Measurements from ENCODE around the gene C6orf132. TPM values are rescaled to one million over a fixed set of nuclear protein-coding genes. Genes with fewer than 3 reads are reported as not detected.

Gene C6orf132
- total and polyA plus RNA-seq, 7 donors, result 0.08 to 0.34 (median 0.13) TPM

GRCh38 chr6:42184475-42184874, 42.1 kb upstream of the C6orf132 start:
- DNase-seq, result no peak
- no peak for ATAC-seq
- no peaks in the 10 kb centered on the region for H3K36me3 ChIP-seq (ENCODE audit: insufficient read depth in 1 of 2, low read depth in 1 of 2)
- no peak overlapping the region for H3K4me3 ChIP-seq
- TF ChIP-seq, protein P1, sequence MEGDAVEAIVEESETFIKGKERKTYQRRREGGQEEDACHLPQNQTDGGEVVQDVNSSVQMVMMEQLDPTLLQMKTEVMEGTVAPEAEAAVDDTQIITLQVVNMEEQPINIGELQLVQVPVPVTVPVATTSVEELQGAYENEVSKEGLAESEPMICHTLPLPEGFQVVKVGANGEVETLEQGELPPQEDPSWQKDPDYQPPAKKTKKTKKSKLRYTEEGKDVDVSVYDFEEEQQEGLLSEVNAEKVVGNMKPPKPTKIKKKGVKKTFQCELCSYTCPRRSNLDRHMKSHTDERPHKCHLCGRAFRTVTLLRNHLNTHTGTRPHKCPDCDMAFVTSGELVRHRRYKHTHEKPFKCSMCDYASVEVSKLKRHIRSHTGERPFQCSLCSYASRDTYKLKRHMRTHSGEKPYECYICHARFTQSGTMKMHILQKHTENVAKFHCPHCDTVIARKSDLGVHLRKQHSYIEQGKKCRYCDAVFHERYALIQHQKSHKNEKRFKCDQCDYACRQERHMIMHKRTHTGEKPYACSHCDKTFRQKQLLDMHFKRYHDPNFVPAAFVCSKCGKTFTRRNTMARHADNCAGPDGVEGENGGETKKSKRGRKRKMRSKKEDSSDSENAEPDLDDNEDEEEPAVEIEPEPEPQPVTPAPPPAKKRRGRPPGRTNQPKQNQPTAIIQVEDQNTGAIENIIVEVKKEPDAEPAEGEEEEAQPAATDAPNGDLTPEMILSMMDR (IDR thresholded peaks at IDR 0.05), result no peak
- no peaks in the 10 kb centered on the region for H3K4me1 ChIP-seq
- no peaks in the 10 kb centered on the region for H3K9me3 ChIP-seq
- intact Hi-C loops (cut with DNase I), result no loop called here
- 88 to 93% (median 92%) methylated on average over 4 of the region's 4 CpGs for WGBS, 3 donors
- no peaks in the 10 kb centered on the region for H3K27me3 ChIP-seq (ENCODE audit: insufficient read depth in 3 of 3, low read length in 2 of 3)
- no peak overlapping the region for H3K27ac ChIP-seq

DNA sequence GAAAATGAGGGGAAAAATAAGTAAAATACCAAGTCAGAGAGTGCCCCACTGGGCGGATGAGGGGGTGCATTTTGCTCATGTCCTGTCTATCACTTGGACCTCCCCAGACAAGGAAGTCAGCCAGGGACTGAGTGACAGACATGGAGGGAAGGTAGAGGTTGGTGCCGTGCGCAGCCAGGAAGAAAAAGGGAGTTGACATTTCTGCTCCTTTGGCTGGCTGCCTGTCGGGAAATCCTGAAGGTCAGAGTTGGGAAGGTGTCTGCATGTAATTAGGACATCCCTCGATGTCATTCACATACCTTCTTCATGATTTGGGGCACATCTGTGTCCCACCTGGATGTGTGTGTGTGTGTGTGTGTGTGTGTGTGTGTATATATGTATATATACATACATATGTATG, 39.7 kb upstream of the C6orf132 start:
- Histone ChIP-seq H3K4me3 (no peak overlapping the region), H3K9me3 (no peaks in the 10 kb centered on the region), H3K4me1 (no peaks in the 10 kb centered on the region), H3K36me3 (ENCODE audit: insufficient read depth in 1 of 2, low read depth in 1 of 2) (no peaks in the 10 kb centered on the region), H3K27ac (no peak overlapping the region), H3K27me3 (ENCODE audit: insufficient read depth in 3 of 3, low read length in 2 of 3) (peaks cover 0 to 3% (median 0%) of the 10 kb centered on the region in 3 donors)
- DNase-seq, result no peak
- 57 to 68% (median 67%) methylated on average over 5 of the region's 5 CpGs for WGBS, 3 donors
- intact Hi-C loops (cut with DNase I), result no loop called here
- TF ChIP-seq, protein P1 (IDR thresholded peaks at IDR 0.05), result no peak
- ATAC-seq, result no peak

GRCh38 chr6:42179945-42180313, 37.5 kb upstream of the C6orf132 start:
- DNase-seq (no peak), ATAC-seq (no peak)
- 61 to 72% (median 70%) methylated on average over 3 of the region's 3 CpGs for WGBS, 3 donors
- H3K36me3 ChIP-seq (ENCODE audit: insufficient read depth in 1 of 2, low read depth in 1 of 2), result no peaks in the 10 kb centered on the region
- peaks cover 0 to 3% (median 0%) of the 10 kb centered on the region in 3 donors for H3K27me3 ChIP-seq (ENCODE audit: insufficient read depth in 3 of 3, low read length in 2 of 3)
- no peak overlapping the region for H3K4me3 ChIP-seq
- no peaks in the 10 kb centered on the region for H3K4me1 ChIP-seq
- H3K9me3 ChIP-seq, result no peaks in the 10 kb centered on the region
- TF ChIP-seq, protein P1 (IDR thresholded peaks at IDR 0.05), result no peak
- H3K27ac ChIP-seq, result no peak overlapping the region
- intact Hi-C loops (cut with DNase I), result no loop called here

GRCh38 chr6:42179261-42179944, 37.0 kb upstream of the C6orf132 start:
- TF ChIP-seq, protein P1 (IDR thresholded peaks at IDR 0.05), result no peak
- 74 to 81% (median 80%) methylated on average over 20 of the region's 20 CpGs for WGBS, 3 donors
- peaks cover 0 to 3% (median 0%) of the 10 kb centered on the region in 3 donors for H3K27me3 ChIP-seq (ENCODE audit: insufficient read depth in 3 of 3, low read length in 2 of 3)
- H3K9me3 ChIP-seq, result no peaks in the 10 kb centered on the region
- H3K4me3 ChIP-seq, result no peak overlapping the region
- DNase-seq, result no peak
- no peaks in the 10 kb centered on the region for H3K4me1 ChIP-seq
- no peaks in the 10 kb centered on the region for H3K36me3 ChIP-seq (ENCODE audit: insufficient read depth in 1 of 2, low read depth in 1 of 2)
- no peak overlapping the region for H3K27ac ChIP-seq
- intact Hi-C loops (cut with DNase I), result no loop called here
- ATAC-seq, result no peak

Data from psoas muscle (tissue), 8 donors.